Fibroblast of the conjunctiva (primary cell): ENCODE measurements around the gene GAS2L1.
A peak's percentile ranks its signal among the peaks of the same experiment; 100 is the strongest.

ENCODE experiments used
- DNase-seq: peaks from one replicate; pipeline ENCODE4 v3.0.0-alpha.2; 2010; ENCODE audit warnings: low read depth

The GAS2L1 gene

DNA sequence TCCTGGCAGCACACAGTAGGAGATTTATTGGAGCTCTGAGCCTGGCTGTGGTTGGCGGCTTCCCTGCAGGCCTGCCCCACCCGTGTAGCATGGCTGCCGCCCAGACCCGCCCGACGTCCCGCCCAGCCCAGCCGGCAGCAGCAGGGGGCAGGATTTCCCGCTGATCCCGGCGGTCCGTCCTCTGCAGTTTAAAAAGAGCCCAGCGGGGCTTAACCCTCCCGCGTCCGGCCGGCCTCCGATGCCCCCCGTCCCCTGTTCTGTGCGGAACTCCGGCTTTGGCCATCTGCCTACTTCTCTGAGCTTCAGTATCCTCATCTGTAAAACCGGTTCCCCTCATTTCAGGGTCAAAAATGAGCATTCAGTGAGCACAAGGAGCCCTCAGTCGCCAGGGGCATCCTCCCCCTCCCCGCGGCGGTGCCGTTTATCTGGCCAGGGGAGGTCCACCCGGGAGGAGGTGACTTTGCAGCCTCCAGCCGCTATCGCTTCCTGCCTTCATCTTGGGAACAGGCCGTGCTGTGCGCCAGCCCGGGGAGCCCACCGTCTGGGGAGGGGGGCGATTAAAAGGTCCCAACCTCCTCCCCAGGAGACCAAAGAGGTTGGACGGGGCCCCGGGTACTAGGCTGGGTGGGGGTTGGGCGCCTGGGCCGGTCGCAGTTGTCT, at the start of gene GAS2L1:
GAS2L1 (plus strand) TSS at position 476 of the 660 bp plus-strand sequence. CDS start 1,456 bp downstream, outside the sequence.
- DNase-seq = peak; percentile 67

DNA sequence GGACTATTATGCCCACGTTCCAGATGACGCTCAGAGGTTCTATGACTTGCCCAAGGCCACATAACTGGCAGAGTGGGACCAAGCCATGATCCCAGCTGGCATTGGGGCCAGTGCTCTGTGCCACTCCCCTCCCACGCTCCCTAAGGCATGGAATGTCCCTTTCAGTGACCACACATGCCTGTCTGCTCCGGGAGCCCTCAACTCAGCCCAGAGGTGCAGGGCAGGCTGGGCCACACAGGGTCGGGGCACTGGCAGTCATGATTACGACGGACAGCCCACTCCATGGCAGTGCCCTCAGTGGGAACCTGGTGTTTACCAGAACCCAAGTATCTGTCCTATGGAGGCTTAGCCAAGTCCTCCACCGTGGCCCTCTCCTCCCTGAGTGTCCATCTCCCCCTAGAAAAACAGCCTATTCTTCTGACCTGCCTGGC, 48.7 kb upstream of the GAS2L1 start:
- no peak for DNase-seq

DNA sequence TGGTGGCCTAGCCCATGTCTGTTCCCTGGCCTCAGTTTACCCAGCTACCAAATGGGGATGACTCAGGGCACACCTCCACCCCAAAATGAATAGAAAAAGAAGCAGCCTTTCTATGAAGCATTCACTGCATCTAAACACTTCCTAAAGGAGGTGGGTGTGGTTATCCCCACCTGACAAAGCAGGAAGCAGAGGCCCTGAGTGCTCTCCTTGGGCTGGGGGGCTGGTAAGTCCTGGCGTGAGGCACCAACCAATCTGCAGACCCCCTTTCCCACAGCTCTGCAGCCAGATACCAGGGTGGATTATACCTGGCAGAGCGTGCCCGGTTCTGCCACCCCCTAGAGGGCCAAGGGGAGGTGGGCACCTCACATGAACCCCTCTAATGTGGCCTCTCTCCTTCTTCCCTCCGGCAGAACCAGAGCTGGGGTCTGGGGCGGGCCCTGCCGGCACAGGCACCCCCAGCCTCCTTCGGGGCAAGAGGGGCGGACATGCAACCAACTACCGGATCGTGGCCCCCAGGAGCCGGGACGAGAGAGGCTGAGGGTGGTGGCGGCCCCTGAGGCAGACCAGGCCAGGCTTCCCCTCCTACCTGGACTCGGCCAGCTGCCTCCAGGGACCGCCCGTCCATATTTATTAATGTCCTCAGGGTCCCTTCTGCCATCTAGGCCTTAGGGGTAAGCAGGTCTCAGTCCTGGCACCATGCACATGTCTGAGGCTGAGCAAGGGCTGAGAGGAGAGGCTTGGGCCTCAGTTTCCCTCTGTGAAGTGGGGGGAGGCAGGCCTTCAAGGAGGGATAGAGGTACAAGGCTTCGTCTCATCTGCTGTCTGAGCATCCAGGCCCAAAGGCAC, 47.8 kb upstream of the GAS2L1 start:
- no peak for DNase-seq

DNA sequence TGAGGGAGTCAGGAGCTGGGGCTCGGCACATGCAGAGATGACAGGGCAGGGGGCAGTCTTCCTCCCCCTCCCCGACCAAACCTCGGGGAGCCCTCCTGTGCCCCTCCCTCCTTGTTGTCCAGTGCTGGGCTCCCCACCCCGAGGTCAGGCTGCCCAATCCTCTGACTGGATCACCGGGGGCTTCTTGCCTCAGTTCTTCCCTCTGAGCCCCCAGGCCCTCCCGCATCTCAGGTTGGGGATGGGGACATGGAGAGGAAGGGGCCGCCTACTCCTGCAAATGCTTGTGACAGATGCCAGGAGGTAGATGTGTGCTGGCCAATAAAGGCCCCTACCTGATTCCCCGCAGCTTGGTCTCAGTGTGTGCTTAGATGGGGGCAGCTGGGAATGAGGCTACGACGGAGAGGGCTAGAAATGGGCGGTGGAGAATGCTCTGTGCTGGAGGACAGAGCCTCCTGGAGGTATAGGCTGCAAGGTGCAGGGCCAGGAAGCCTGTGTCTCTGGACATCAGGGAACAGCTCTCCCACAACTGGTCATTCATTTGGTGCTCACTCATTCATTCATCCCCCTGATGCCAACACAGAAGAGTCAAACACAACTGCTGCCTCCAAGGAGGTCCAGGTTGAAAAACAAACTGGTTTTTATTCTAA, 47.1 kb upstream of the GAS2L1 start:
- DNase-seq = no peak

DNA sequence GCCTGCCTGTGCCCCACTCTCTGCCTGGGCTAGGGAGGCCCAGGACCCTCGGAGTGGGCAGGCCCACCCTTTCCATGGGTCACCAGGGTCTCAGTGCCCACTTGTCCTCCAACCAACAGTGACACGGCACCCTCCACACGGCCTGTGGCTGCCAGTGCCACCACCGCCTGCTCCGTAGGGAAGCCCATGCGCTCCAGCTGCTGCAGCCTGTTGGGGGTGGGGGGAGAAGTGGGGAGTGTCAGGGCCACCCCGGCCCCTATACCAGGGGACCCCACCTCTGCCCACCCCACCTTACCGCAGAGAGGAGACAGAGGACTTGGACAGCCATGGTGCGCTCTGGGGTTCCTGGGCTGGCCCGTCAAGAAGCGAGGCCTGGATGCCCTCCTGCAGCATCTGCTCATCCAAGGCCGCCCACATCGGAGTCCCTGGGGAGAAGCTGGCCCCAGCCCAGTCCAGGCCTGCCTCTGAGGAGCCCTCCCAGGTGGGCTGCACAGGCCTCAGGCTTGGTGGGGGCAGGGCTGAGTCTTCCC, 46.4 kb upstream of the GAS2L1 start:
- no peak for DNase-seq

DNA sequence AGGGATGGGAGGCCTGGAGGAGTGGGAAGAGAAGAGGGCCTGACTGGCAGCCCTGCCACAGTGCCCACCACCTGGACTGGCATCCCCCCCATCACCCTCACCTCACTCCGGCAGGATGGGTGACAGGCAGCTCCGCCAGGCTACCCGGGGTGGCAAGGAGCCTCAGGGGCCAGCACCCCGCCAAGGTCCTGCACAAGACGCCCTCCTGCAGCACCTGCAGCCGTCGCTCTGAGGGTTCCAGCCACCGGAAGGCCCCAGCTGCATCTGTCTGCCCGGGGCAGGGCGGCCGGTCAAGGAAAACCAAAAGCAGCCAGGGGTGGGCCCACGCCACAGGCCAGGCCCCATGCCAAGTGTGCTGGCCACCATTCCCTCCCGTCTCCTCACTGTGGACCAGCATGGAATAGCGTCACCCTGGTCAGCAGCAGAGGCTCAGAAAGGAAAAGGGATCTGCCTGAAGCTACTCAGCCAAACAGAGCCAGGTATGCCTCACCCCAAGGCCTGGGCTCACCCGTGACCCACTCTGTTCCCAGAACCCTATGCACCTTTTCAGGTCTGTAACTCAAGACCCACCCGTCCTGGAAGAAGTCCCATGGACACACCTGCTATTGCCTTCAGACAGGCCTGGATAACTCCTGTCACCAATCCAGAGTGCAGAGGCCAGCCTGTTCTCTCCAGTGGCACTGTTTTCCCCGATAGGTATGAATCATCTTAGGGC, 45.7 kb upstream of the GAS2L1 start:
- DNase-seq = no peak

DNA sequence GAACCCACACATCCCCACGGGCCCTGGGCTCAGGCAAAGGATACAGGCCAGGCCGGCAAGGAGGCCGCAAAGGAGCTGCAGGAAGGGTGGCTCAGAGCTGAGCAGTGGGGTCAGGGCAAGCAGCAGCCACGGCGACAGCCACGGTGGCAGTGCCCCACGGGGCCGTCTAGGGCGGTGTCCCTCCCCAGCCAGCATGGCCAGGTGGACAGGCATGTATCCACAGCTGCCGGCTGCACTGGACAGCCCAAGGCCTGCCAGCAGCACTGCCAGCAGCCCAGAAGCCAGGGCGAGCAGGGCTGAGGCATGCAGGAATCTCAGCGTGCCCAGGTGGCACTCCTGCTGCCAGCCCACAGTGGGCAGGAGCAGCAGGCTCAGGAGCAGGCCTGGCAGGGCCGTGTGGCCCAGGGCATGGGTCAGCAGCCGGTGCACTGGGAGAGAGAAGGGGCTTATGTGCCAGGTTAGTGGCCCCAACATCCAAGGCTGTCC, 42.6 kb upstream of the GAS2L1 start:
- no peak for DNase-seq

DNA sequence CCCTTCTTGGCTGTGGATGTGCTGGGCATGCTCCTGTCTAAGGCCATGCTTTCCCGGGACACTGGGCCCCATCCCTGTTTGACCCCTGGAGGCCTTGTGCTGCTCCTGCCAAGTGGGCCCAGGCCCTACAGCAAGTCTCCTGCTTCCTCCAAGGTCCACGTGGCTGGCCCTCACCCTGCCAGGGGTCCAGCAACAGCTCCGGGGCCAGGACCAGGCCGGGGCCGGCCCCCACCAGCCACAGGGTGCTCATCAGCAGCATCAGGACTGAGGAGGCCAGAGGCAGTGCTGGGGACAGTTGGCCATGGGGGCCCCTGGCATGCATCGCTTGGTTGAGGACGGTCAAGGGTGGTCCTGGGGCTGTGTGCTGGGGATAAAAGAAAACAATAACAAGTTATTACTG, 41.1 kb upstream of the GAS2L1 start:
- DNase-seq = no peak

DNA sequence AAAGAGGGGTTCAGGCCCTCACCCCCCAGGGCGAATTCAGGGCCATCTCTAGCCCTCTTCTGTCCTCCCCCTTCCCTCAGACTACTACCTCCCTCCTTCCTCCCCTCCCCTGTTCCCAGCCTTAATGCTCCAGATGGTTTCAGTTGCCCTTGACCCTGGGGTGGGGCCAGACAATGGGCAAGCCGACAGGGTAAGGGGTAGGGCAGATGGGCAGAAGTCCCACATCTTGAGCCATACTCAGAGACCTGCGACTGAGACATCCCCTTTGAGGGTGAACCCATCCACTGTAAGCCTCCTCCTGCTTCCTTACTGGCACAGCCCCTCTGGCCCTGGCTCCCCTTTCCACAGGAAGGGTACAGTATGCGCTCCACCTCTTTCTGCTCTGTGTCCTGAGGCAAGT, 40.5 kb upstream of the GAS2L1 start:
- DNase-seq = peak; percentile 73

DNA sequence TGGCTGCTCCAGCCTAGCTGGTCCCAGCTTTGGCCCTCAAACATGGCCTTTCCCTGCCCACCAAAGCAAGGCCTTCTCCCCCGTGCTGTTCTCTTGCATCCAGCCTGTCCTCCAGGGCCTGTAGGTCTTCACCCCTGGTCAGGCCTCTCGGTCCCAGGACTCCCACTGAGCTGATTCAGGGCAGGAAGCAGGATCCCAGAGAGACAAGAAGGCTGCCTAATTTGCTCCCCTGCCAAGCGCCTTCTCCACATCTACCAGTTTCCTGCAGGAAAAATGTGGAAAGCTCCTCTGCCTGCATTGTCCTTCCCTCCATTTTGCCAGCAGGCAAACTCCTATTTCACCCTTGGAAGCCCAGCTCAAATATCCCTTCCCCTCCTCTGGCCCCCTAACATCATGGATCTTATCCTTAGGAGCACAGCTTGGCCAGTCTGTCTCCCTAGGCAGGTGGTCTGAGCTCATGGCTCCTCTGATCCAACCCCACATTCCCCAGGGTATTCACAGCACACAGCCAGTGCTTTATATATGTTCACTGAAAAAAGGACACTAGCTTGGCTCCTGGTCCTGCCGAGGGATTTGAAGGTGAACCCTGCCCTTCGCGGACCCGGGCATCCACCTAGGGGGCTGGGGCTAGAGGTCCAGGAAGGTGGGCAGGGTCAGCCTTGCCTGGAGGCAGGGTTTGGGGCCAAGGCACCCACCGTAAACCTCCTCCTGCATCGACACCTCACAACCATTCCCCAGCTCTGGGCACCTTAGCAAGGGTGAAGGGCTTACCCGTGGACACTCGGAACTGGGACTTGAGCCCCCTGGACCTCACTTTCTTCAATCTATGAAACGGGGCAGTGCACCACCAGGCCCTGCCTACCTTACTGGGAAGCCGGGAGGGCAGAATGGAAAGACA, 39.6 kb upstream of the GAS2L1 start:
- DNase-seq = no peak

DNA sequence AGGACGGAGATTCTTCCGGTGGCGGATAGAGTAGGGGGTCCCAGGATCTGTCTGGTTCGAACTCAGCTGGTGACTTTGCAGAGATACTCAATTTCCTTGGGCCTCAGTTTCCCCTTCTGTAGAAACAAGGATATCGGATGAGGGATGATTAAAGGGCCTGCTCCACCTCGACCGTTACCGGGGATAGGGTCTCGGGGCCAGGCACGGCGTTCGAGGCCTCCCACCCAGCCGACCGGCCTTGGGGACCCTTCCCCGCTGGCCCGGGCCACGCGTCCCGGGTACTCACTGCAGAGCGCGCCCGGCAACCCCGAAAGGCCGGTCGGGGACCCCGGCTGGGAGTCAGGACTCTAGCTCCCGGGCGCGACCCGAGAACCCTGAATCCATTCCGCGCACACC, 39.0 kb upstream of the GAS2L1 start:
- no peak for DNase-seq

DNA sequence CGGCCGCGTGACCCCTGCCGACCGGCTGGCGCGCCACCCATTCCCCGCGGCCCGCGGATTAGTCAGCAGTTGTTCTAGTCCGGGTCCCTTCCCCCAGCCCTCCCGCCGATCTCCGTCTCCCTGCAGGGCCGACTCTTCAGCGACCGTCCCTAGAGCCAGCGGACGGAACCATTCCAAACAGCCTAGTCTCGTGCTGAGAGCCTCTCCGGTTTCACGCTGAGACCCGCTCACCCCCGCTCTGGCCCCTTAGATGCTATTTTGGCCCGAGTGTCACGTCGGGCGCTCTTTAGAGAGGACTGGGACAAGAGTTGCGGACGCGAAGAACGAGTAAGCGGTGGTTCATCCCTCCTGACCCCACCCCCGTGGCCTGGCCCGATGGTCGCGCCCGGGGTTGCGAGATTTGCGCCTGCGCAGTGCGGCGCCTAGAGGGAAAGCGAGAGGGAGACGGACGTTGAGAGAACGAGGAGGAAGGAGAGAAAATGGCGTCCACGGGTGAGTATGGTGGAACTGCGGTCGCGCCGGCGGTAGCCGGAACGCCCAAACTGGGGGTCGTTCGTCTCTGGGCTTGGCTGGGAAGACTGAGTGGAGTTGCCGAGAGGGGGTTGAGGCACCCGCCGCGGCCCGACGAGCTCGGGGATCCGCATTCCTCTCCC, 38.5 kb upstream of the GAS2L1 start, which contains the start of the genes EWSR1 and RHBDD3:
EWSR1 (plus strand) TSS at position 411 of the 653 bp plus-strand sequence; CDS start at position 480, 69 bp downstream.
RHBDD3 (minus strand) TSS at position 124 of the 653 bp plus-strand sequence. CDS start 2,355 bp downstream, outside the sequence.
- DNase-seq = peak; percentile 92

DNA sequence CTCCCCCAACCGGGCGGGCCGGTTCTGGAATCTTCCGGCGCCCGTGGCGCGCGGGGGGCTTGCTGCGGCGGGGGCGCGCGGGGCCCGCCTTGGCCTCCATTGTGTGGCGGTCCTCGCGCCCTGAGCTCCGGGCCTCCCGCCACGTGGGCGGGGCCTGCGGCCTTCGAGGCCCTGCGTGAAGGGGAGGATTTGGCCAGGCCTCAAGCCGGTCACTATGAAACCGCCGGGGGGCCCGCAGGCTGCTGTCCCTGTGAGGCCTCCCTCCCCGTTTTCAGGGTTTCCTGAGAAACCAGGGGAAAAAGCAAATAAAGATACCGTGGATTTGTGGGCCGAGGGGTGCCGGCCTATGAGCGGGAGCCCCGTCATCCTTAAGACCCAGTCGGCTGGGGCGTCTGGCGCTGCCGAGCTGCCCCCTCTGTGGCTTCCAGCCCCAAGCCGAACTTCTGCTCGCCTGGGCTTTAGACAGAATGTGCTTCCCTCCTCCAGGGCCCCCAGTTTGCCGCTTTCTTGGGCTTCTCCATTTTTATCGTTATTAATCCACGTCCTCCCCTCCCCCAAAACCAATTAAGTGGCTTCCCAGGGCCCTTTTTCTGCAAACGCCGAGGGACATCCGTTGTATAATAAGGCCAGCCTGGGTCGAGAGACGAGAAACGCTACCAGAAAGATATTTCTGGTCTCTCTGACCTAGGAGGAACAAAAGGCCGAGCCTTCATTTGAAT, 37.8 kb upstream of the GAS2L1 start:
- peak; percentile 49 for DNase-seq

DNA sequence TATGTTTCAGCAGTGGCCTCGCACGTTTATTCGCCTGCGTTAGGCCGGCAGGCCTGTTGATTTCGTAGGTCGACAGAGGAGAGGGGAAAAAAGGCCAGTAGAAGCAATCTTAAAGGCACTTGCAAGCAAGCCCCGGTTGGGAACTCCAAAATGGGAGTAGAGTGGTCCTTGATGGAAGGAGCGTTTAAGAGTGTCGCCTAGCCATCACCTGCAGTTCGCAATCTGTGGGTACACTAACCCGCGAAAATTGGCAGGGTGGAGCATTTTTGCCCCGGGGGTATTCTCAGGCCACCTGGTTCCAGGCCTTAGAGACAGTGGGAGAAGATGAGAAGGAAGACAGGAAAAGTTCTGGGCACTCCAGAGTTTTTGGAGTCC, 37.2 kb upstream of the GAS2L1 start:
- DNase-seq = no peak

DNA sequence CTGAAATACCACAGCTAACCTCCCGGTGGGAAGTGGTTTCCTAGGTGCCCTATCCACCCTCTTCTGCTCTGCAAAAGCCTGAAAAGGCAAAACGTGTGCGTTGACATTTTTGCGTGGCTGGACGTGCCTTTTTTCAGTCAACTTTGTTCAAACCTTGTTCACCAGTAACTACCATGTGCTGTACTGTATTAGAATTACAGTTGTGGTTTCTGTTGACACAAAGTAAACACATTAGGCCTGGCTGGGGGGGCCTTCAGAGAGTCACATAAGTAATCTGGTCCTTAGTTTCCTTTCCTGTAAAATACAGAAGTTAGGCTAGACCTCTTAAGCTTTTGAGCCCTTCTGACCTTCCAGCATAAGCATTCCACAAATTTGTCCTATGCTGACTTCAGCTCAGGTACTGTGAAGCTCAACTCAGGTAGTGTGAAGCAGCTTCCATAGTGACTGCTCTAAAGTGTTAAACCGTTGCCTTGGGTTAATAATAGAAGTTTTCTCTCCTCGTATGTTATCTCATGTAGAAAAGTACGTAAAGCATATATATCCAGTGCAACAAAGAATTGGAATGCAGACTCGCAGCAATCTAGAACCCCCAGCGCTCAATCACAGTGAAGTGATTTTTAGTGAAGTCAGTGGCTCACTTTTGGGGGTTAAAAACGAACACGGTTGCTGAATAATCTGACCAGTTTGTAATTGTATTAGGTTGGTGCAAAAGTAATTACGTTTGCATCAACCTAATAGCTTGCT, 36.5 kb upstream of the GAS2L1 start:
- no peak for DNase-seq

DNA sequence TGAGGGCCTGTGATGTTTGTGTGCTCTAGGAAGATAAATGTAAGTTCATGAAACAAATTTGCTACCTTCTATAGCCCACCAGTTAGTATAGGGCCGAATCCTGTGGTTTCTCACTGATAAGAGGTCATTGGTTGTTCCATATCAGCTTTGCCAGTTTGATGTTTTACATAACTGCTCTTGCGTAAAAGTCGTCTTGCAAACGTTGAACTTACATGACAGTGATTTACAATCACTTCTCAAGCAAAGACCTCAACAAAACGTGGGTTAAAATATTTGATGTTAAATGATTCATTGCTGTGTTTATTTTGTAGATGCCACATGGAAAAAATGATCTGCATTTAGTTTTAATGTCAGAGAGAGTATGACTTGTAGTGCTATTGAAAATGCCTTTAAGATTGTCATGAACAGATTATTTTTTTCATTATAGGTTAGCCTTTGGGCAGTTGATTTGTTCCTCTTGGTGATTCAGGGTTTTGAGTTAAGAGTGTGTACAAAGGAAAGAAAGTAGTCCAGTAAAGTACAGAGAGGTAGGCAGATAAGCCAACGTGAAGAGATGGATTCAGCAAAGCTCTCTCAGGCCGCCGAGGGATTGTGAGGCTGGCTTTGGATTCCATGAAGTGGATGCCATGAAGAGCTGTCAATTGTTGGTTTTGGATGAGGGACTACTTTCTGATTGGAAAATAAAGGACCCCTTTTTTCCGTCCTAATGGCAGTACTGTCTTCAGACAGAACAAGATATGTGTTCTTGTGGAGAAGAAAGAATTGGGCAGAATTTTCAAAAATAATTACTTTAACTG, 35.8 kb upstream of the GAS2L1 start:
- DNase-seq = no peak

DNA sequence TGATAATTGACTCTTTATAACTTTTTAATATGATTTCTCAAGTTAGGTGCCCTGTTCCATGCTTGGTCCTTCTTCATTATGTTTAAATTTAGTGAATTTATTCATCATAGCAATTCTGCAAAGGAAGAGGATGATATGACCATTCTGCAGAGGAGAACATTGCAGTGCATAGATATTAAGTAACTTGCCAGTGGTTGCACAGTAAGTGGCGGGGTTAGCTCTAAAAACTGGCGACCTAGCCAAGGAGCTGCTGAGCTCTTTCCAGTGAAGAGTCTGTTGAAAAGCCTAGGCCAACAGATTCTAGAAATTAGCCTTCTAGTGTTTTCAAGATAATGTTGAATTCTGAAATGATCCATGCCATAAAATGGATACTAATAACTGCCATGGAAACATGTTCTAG, 33.8 kb upstream of the GAS2L1 start:
- no peak for DNase-seq

DNA sequence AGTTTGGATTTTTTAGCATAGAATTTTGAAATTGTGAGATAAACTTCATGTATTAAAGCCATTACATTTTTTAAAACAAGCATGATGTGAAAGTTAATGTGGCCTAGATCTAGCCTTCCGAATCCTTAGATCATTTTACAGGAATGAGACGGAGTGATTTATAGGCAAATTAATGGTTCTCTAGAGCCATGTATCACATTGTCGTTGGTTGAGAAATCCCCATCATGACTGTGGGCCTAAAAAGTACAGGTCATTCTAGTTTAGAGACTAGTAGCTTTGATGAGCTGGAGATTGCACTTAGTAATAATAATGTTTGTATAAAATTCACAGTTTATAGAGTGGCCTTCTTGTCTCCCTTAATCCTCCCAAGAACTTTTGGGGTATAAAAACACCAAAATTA, 31.3 kb upstream of the GAS2L1 start:
- no peak for DNase-seq
